ENCODE measurements around the gene DNAAF9. TPM values are rescaled to one million over a fixed set of nuclear protein-coding genes. Genes with fewer than 3 reads are reported as not detected.

The DNAAF9 gene
- total and polyA plus RNA-seq, 7 donors, result 0.92 to 38.5 (median 20.3) TPM

GRCh38 chr20:3407771-3408637 lies 535 bp upstream of the DNAAF9 start:
- 1% methylated on average over 59 of the region's 59 CpGs for WGBS, 2 donors
- H3K4me3 ChIP-seq, result peak overlapping the region; percentile 69 to 96 (median 92)
- peak; percentile 52 to 86 (median 78) for TF ChIP-seq POLR2AphosphoS5 (IDR thresholded peaks at IDR 0.05)
- TF ChIP-seq EP300 (IDR thresholded peaks at IDR 0.05), result no peak
- H3K27ac ChIP-seq, result peak overlapping the region; percentile 94 to 97 (median 96)
- no peaks in the 10 kb centered on the region for H3K27me3 ChIP-seq
- peaks cover 0 to 31% (median 24%) of the 10 kb centered on the region in 4 donors for H3K4me1 ChIP-seq
- intact Hi-C loops (cut with DNase I), result loop anchor here (1.0 kb wide), 1 partner anchor 63 kb away; the partner anchor contains the start of gene ATRN
- no peaks in the 10 kb centered on the region for H3K36me3 ChIP-seq
- DNase-seq, result peak; percentile 89
- no peaks in the 10 kb centered on the region for H3K9me3 ChIP-seq

GRCh38 chr20:3406481-3407039 lies 909 bp downstream of the DNAAF9 start:
- intact Hi-C loops (cut with DNase I), result loop anchor here (1.0 kb wide), 1 partner anchor 65 kb away; the partner anchor contains the start of gene ATRN

GRCh38 chr20:3405696-3406358 lies 1.6 kb downstream of the DNAAF9 start:
- WGBS, 2 donors, result 22 to 59% methylated on average over 3 of the region's 3 CpGs

More at GRCh38 chr20:3406481-3407039, 909 bp downstream of the DNAAF9 start:
- no peaks in the 10 kb centered on the region for H3K36me3 ChIP-seq
- H3K4me3 ChIP-seq, result peak overlapping the region; percentile 69 to 96 (median 92)
- H3K27ac ChIP-seq, result peak overlapping the region; percentile 94 to 97 (median 96)
- no peak for TF ChIP-seq POLR2A (IDR thresholded peaks at IDR 0.05)
- no peak for TF ChIP-seq EP300 (IDR thresholded peaks at IDR 0.05)
- TF ChIP-seq CTCF (IDR thresholded peaks at IDR 0.05), result no peak
- TF ChIP-seq POLR2AphosphoS5 (IDR thresholded peaks at IDR 0.05), result no peak
- peaks cover 0 to 34% (median 31%) of the 10 kb centered on the region in 4 donors for H3K4me1 ChIP-seq
- no peaks in the 10 kb centered on the region for H3K27me3 ChIP-seq
- DNase-seq, result peak; percentile 70
- no peaks in the 10 kb centered on the region for H3K9me3 ChIP-seq
- WGBS, 2 donors, result 13 to 17% methylated on average over 27 of the region's 27 CpGs

GRCh38 chr20:3405139-3405538 lies 2.3 kb downstream of the DNAAF9 start:
- 71 to 78% methylated on average over 2 of the region's 2 CpGs for WGBS, 2 donors
- intact Hi-C loops (cut with DNase I), result no loop called here
- Histone ChIP-seq H3K36me3 (no peaks in the 10 kb centered on the region), H3K4me1 (peaks cover 0 to 48% (median 45%) of the 10 kb centered on the region in 4 donors), H3K27me3 (no peaks in the 10 kb centered on the region), H3K4me3 (no peak overlapping the region), H3K27ac (peak overlapping the region in 3 of 4 donors; percentile 94 to 97 (median 95)), H3K9me3 (no peaks in the 10 kb centered on the region)
- DNase-seq, result no peak
- TF ChIP-seq POLR2A (IDR thresholded peaks at IDR 0.05), result no peak
- TF ChIP-seq CTCF (IDR thresholded peaks at IDR 0.05), result no peak
- no peak for TF ChIP-seq EP300 (IDR thresholded peaks at IDR 0.05)
- TF ChIP-seq POLR2AphosphoS5 (IDR thresholded peaks at IDR 0.05), result no peak

More at GRCh38 chr20:3405696-3406358, 1.6 kb downstream of the DNAAF9 start:
- Histone ChIP-seq H3K9me3 (no peaks in the 10 kb centered on the region), H3K27me3 (no peaks in the 10 kb centered on the region), H3K36me3 (no peaks in the 10 kb centered on the region), H3K4me1 (peaks cover 0 to 42% (median 39%) of the 10 kb centered on the region in 4 donors), H3K27ac (peak overlapping the region; percentile 94 to 97 (median 96)), H3K4me3 (peak overlapping the region; percentile 69 to 96 (median 92))
- no peak for TF ChIP-seq CTCF (IDR thresholded peaks at IDR 0.05)
- TF ChIP-seq EP300 (IDR thresholded peaks at IDR 0.05), result no peak
- no peak for DNase-seq
- intact Hi-C loops (cut with DNase I), result no loop called here

Data from sigmoid colon (tissue), 7 donors.